NCI-H524 (cell line): Measurements from ENCODE around the gene TMEM95.
A peak's percentile ranks its signal among the peaks of the same experiment; 100 is the strongest.

Experiments
- DNase-seq, 2 experiments: peaks; one replicate each; lab custom pipeline; 2025; lab: John Stamatoyannopoulos, UW

Gene TMEM95

GRCh38 chr17:7379134-7379533 lies 24.2 kb downstream of the TMEM95 start:
- no peak for DNase-seq

GRCh38 chr17:7380321-7380720 lies 25.4 kb downstream of the TMEM95 start:
- no peak for DNase-seq

DNA sequence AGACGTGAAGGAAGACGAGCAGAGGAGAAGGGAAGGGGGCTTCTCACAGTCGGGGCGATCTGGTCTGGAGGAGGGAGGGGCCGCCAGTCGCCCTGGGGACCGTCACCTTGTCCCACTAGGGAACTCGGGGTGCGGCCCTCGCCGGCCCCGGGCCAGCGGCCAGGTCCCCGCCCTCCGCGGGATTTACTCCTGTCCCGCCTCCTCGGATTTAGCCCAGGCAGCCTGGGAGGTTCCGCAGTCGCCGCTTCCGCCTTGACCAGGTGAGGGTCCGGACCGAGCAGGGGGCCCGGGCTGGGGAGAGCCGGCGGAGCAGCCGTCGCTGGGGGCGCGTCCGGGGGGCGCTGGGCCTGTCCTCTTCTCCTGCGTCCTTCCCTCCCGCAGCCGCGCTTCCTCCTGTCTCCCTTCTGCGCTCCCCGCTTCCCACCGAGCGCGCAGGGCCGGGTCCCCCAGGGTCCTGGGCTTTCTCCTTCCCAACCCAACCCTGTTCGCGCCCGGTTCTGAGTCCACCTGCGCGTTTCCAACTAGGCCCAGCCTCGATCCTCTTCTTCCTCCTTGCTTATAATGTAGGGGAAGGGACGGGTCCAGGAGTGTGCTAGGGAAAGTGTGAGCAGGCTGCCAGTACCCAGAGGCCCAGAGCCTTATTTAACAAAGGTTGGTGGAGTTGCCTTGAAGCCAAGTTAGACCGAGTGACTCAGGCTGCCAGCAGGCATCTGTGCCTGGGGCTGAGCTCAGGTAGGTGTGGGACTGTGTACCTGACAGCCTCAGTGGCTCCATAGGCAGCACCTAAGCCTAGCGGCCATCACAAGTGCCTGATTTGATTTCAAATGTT lies 26.1 kb downstream of the TMEM95 start, which contains the start of gene TNK1:
TSS of gene TNK1 (plus strand) at position 235 of the 829 bp plus-strand sequence. CDS start 1,838 bp downstream, outside the sequence.
- no peak for DNase-seq

GRCh38 chr17:7382901-7383300 lies 27.9 kb downstream of the TMEM95 start:
- DNase-seq, result no peak

DNA sequence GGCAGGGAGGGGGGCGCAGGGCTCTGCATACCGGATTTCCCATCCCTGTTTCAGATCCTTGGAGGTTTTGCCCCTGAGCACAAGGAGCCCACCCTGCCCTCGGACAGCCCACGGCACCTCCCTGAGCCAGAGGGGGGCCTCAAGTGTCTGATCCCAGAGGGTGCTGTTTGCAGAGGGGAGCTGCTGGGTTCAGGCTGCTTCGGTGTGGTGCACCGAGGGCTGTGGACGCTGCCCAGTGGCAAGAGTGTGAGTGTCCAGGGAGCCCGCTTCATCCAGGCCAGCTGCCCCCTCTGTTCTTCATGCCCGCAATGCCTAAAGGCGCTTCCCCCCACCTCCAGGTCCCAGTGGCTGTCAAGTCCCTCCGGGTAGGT lies 28.4 kb downstream of the TMEM95 start:
- DNase-seq, result no peak

GRCh38 chr17:7383742-7384488 lies 29.0 kb downstream of the TMEM95 start:
- no peak for DNase-seq

DNA sequence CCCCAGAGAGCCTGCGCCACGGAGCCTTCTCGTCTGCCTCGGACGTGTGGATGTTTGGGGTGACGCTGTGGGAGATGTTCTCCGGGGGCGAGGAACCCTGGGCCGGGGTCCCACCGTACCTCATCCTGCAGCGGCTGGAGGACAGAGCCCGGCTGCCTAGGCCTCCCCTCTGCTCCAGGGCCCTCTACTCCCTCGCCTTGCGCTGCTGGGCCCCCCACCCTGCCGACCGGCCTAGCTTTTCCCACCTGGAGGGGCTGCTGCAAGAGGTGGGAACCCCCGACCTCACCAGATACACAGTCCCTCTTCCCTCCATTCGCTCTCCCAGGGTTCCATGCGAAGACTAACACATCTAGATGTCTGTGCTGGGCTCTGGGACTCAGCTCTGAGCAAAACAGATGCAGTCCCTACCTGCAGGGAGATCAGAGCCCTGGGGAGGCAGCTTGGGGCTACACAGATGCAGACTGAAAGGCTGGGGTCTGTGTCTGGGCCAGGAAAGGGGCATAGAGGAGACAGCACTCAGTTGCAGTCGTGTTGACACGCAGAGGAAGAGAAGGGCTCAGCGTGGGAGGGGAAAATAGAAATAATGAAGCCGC lies 29.6 kb downstream of the TMEM95 start:
- no peak for DNase-seq

- no peak for DNase-seq
These were observed 33.9 kb downstream of the TMEM95 start for GRCh38 chr17:7388856-7389255.

- no peak for DNase-seq
These were observed 35.3 kb downstream of the TMEM95 start for GRCh38 chr17:7389924-7390910.

DNA sequence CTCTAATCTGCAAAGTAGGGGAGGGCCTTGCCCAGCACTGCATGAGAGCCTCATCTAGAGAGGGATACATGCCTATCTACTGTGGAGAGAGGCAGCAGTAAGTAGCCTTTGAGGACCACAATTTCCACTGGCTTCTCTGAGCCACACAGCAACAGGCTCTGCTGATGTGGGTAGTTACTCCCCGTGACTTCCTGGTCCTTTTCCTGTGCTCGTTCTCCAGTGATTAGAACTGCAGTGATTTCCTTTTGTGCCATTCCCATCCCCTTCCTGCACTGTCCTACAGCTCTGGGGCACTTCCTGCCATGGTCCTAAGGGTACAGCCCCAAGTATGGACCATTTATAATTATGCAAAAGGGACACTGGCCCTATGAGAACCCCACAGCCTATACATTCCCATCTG lies 36.4 kb downstream of the TMEM95 start:
- no peak for DNase-seq

- DNase-seq, result no peak
These were observed 38.0 kb downstream of the TMEM95 start for GRCh38 chr17:7392696-7393612.

DNA sequence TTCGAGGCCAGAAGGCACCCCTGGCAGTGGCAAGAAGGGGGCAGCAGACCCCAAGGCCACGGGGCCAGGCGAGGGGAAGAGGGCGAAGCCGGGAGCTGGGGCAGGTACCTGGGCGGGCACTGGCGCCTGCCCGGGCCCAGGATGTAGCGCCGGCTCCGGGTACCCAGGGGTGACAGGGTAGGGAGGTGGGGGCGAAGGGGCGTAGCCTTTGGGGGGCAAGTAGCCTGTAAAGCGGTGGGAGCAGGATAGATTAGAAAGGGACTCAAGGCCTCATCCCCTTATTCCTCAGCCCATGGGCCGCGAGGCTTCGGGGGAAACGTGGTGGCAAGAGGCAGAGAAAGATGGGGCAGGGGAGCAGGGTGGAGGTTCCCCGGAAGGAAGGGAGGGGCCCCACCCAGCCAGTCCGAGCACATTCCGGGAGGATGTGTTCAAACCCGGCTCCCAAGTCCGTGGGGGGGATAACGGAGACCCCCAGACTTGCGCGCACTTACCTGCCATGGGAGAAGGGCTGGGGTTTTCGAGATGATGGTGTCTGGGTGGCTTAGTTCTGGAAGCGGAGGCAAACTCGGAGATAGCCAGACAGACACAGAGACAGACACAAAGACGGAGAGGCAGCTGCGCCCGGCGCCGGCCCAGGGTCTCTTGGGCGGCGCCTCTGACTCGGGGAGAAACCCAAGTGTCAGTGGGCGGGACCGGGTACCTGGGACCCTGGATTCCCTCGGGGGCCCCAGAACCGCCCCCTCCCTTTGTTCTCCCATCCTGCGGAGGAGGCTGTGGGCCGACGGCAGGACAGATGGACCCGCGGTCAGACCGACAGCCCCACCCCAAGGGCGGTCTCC lies 38.9 kb downstream of the TMEM95 start:
- peak in 1 of 2 experiments; percentile 29 for DNase-seq

DNA sequence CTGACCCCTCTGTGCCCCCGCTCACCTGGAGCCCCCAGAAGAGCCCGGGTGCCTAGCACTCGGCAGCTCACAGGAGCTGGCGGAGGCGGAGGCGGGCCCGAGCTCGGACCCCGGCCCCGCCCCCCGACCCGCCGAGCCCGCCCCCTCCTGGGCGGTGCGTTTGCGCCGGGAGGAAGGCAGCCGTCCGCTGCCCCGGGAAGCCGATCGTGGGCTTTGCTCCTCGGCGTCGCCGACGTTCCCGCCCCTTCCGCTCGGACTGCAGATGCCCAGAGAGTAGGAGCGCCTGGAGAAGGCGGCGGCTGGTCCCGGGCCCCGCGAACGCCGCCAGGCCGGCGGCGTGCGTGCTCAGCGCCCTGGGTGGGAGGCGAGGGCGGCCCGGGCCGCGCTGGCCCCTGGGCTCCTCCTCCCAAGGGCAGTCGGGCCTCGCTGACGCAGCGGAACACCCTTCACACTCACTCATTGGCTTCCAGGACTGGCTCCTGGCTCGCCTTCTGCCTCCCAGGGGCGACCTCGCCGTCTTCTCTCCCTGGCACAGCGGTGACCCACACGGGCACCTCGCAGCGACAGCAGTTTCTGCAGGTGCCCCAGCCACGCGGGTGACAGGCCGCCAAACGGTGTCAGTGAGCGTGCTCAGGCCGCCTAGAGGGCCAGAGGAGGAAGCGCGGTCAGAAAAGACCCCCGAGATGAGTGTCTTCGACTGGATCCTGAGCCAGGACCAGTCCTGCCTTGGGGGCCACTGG lies 39.7 kb downstream of the TMEM95 start, which contains the start of gene PLSCR3:
TSS of gene PLSCR3 (minus strand) at position 74 of the 740 bp plus-strand sequence. CDS start 415 bp downstream, outside the sequence.
- DNase-seq, result peak in 1 of 2 experiments; percentile 58

- no peak for DNase-seq
These were observed 41.2 kb downstream of the TMEM95 start for GRCh38 chr17:7396147-7396546.

DNA sequence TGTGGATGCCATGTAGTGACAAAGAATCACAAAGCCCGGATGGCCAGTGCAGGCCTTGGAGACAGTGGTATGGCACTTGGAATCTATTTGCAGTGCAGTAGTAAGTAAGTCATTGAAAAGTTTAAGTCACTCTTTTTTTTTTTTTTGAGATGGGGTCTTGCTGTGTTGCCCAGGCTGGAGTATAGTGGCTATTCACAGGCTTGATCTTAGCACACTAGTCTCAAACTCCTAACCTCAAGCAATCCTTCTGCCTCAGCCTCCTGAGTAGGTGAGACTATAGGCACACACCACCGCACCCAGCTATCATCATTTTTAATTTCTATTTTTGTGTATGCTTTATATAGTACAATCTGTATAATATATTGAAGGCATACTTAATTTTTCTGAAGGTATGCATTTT lies 43.7 kb downstream of the TMEM95 start:
- no peak for DNase-seq

DNA sequence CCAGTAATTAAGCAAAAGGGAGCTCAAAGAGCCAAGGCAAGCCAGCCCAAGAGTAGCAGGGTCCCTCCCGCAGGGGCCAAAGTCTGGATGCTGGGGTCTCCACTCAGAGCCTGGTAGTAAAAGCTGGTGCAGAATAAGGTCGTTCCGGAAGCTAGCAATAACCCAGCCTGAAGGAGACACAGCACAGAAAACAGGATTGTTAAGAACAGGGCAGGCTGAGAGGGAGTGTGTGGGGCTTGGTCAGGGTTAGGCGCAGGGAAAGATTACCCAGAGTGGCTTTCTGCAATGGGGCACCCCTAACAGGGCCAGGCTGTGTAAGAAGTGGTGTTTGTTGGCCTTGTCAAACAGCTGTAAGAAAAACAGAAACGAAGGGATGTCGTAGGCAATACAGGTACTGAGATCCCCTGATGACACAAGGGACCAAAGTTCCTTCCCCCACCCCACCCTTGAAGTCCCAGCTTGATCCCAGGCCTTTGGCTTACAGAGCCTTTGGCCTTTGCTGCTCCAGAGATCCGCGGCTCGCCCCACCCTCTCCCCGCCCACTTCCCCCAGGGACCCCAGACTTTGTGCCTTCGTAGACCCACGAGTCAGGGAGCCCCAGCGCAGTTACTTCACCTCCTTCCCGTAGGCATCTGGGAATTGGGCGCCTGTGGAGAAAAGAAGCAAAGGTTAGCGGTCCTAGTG lies 48.2 kb downstream of the TMEM95 start:
- peak in 1 of 2 experiments; percentile 20 for DNase-seq

- peak in 1 of 2 experiments; percentile 60 for DNase-seq
These were observed 48.7 kb downstream of the TMEM95 start for GRCh38 chr17:7403727-7403976.

GRCh38 chr17:7403977-7404736 lies 49.2 kb downstream of the TMEM95 start, which contains the start of gene TMEM256:
Gene TMEM256, minus strand, starts transcription at chr17:7404097. Its CDS starts 13 bp downstream, at chr17:7404084.
- DNase-seq, result peak; percentile 93 to 95
